ENCODE data around the gene EDAR. TPM values are rescaled to one million over a fixed set of nuclear protein-coding genes. Genes with fewer than 3 reads are reported as not detected.

EDAR gene
- polyA plus RNA-seq, 2 of the 4 experiments (the other 2 are of a cell fraction): 0.05 to 0.26 TPM

- 61% methylated on average over 8 of the region's 11 CpGs for WGBS (ENCODE audit: missing lambda C conversion rate)
- Histone ChIP-seq H3K27ac (no peak overlapping the region), H3K4me1 (no peaks in the 10 kb centered on the region), H3K4me3 (no peak overlapping the region), H3K9me3 (no peaks in the 10 kb centered on the region), H3K4me2 (no peak overlapping the region)
- DNase-seq (ENCODE audit: low read depth in 1 of 2, low spot score in 1 of 2) (no peak), FAIRE-seq (no peak), ATAC-seq (no peak)
- TF ChIP-seq RCOR1 (IDR thresholded peaks at IDR 0.05; ENCODE audit: low read depth, low read length) (no peak), MAX (IDR thresholded peaks at IDR 0.05) (no peak), TFCP2L1 (CRISPR knock-in tag; IDR thresholded peaks at IDR 0.05) (no peak), HOXA7 (CRISPR knock-in tag; IDR thresholded peaks at IDR 0.05) (no peak), CBX2 (IDR thresholded peaks at IDR 0.05; ENCODE audit: borderline replicate concordance, low read depth) (no peak), HMGXB4 (CRISPR knock-in tag; IDR thresholded peaks at IDR 0.05; ENCODE audit: borderline replicate concordance) (no peak), E2F6 (IDR thresholded peaks at IDR 0.05; ENCODE audit: borderline replicate concordance, low read depth) (no peak), NFE2L2 (conservative IDR thresholded peaks at IDR 0.05; ENCODE audit: low read length) (no peak), HEYL (CRISPR knock-in tag; IDR thresholded peaks at IDR 0.05) (no peak), RARB (CRISPR knock-in tag; IDR thresholded peaks at IDR 0.05) (no peak), KDM1A (IDR thresholded peaks at IDR 0.05; ENCODE audit: low read depth) (no peak), ATOH8 (CRISPR knock-in tag; IDR thresholded peaks at IDR 0.05; ENCODE audit: low read depth) (no peak), REST (IDR thresholded peaks at IDR 0.05) (no peak), EP300 (IDR thresholded peaks at IDR 0.05) (no peak), JUNB (IDR thresholded peaks at IDR 0.05) (no peak), HOXB5 (CRISPR knock-in tag; IDR thresholded peaks at IDR 0.05) (no peak), NPAS2 (CRISPR knock-in tag; IDR thresholded peaks at IDR 0.05; ENCODE audit: borderline replicate concordance) (no peak)
- TF ChIP-seq, protein P1, sequence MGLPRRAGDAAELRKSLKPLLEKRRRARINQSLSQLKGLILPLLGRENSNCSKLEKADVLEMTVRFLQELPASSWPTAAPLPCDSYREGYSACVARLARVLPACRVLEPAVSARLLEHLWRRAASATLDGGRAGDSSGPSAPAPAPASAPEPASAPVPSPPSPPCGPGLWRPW (IDR thresholded peaks at IDR 0.05): no peak
- POLR2A ChIA-PET: no interaction called here
- CTCF ChIA-PET: no interaction called here
Observed at GRCh38 chr2:108922141-108922915, 66.7 kb downstream of the EDAR start.
